GM18517 (cell line): ENCODE measurements around the gene KRTAP1-1.
"Not testable (repeated sequence)": the region's sequence is repeated elsewhere in the genome, so short reads cannot be mapped to it uniquely, and the experiment has no call there.

Source experiments
- ATAC-seq: cut with Tn5 transposase; IDR thresholded peaks from one replicate; pipeline ENCODE4 v1.9.1; 2021; ENCODE audit warnings: mild to moderate bottlenecking, moderate library complexity; ENCODE audit not compliant: unreplicated experiment

KRTAP1-1 gene

GRCh38 chr17:41040783-41041571 is at the start of gene KRTAP1-1:
Gene KRTAP1-1, minus strand, starts transcription at chr17:41041450. Its CDS starts 53 bp downstream, at chr17:41041397.
- ATAC-seq: not testable (repeated sequence)

GRCh38 chr17:41088760-41089352 is 47.6 kb upstream of the KRTAP1-1 start:
- ATAC-seq: not testable (repeated sequence)

DNA sequence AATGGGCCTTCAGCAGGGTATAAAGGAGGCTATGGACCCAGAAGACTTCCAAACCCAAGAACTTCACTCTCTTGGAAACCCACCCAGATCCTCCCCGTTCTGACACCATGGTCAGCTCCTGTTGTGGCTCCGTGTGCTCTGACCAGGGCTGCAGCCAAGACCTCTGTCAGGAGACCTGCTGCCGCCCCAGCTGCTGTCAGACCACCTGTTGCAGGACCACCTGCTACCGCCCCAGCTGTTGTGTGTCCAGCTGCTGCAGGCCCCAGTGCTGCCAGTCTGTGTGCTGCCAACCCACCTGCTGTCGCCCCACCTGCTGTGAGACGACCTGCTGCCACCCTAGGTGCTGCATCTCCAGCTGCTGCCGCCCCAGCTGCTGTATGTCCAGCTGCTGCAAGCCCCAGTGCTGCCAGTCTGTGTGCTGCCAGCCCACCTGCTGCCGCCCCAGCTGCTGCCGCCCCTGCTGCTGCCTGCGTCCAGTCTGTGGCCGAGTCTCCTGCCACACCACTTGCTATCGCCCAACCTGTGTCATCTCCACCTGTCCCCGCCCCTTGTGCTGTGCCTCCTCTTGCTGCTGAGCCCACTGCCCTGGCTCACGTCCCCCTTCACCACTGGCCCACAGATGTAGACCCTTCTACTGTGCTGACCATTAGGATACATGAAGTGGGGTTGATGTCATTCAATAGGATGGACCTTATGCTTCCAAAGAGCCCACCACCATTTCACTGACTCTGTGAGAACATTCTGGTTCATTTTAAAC is 43.0 kb upstream of the KRTAP1-1 start, which contains the start of gene KRTAP4-7:
TSS of gene KRTAP4-7 (plus strand) at position 51 of the 757 bp plus-strand sequence. CDS start at position 108, 57 bp downstream.
- ATAC-seq: not testable (repeated sequence)

- ATAC-seq: not testable (repeated sequence)
Observed at GRCh38 chr17:41083427-41083826, 42.2 kb upstream of the KRTAP1-1 start.

DNA sequence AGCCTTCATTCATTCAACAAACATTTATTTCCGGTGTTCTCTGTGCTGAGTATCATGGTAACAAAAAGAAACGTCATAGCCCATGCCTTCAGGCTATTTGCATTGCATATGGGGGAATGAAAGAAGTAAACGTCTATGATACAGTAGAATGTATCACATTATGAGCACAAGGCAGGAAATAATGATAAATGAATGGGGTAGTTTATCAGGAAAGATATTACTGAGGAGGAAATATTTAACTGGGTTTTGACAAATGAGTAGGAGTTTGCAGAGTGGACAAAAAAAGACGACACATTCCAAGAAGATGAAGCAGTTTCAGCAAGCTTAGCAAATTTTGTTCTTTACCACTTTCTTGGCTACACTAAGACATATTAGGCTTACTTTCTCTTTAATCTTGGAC is 41.4 kb upstream of the KRTAP1-1 start:
- no peak for ATAC-seq

GRCh38 chr17:41076788-41077187 is 35.5 kb upstream of the KRTAP1-1 start:
- no peak for ATAC-seq

- ATAC-seq: no peak
Observed at GRCh38 chr17:41073676-41074075, 32.4 kb upstream of the KRTAP1-1 start.

GRCh38 chr17:41071606-41072360 is 30.5 kb upstream of the KRTAP1-1 start:
- ATAC-seq: no peak

DNA sequence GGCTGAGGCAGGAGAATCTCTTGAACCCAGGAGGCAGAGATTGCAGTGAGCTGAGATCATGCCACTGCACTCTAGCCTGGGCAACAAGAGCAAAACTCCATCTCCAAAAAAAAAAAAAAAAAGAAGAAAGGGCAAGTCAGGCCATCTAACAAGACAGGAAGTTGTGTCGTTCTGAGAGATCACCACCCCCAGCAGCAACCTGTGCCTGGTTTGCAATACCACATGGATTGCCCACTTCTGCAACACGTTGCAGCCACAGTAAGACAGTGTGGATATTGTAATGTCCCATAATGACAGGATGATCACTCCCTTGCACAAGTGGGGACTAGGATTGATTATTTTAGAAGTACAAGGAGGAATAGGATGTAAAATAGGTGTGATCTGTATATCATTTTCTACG is 27.8 kb upstream of the KRTAP1-1 start:
- no peak for ATAC-seq

- ATAC-seq: no peak
Observed at GRCh38 chr17:41067281-41067680, 26.0 kb upstream of the KRTAP1-1 start.

DNA sequence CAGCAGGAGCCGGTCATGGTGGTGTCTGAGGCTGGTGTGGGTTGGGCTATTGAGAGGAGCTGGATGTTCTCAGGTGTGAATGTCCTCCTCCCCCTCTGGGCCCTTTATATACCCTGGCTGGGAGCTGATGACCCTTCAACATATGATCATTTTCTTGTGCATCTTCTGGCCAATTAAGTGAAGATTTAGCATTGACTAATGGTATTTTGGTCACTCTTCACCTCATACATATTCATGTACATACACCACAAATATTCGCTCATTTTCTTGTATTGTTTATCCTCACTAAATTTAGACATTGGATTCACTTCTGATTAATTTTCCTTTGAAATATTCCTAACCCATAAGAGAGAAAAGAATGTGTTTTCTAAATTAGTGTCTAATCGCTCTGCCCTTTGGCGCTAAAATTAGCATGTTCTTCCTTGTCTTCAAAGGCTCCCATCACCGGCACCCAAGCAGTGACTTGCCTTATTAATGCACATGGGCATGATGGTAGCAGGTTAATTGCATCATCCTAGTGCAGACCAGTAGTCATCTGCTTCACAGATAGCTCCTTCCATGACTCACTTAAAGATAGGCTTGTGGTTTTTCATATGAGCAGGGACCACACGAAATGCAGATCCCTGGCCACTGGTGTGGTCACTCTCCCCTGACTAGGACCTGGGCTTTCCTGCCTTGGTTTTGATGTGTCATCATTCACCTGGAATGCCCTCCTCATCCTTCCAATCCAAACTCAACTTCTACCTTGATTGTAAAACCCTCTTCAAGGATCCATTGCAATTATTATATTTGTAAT is 24.8 kb upstream of the KRTAP1-1 start, which contains the start of gene KRTAP2-4:
TSS of gene KRTAP2-4 (minus strand) at position 51 of the 796 bp plus-strand sequence. CDS start at position 17, 34 bp downstream.
- ATAC-seq: no peak

- ATAC-seq: not testable (repeated sequence)
Observed at GRCh38 chr17:41065016-41065689, 23.9 kb upstream of the KRTAP1-1 start.

DNA sequence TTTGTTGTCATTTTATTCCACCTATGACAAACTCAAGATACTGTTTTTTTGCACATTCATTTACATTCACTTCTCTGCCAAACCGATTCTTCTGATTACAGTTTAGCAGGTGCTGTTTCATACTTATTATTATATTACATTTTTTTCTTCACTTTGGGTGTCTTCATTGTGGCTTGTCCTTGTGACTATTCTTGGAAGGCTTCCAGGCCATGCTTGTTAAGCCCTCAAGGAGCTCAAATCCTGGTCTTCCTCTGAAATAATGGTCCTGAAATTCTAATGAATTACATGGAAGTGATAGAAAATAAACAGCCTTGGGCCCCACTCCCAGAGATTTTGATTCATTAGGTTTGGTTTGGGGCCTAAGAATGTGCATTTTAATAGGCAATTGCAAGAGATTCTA is 23.1 kb upstream of the KRTAP1-1 start:
- no peak for ATAC-seq

GRCh38 chr17:41063449-41063848 is 22.2 kb upstream of the KRTAP1-1 start:
- ATAC-seq: no peak

DNA sequence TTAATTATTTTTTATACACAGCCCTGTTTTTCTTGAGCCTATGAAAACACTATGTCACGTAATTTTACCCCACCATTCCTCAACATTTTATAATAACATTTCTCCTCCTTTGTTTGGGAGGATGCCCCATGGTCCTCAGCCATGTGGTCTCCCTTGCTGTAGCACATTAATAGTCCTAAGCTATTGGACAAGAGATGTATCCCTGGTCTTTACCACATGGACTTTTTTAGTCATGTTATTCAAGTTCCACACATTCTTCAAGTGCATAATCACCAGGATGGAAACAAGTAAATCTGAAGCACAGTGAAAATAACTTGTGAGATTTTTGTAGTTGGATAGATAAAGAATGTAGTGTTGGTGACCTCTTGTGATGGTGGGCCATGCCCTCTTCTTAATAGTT is 20.7 kb upstream of the KRTAP1-1 start:
- no peak for ATAC-seq

- ATAC-seq: no peak
Observed at GRCh38 chr17:41060052-41060604, 18.9 kb upstream of the KRTAP1-1 start, which contains the start of gene KRTAP2-3. Gene KRTAP2-3, minus strand, starts transcription at chr17:41060114. Its CDS starts 64 bp downstream, at chr17:41060050.

DNA sequence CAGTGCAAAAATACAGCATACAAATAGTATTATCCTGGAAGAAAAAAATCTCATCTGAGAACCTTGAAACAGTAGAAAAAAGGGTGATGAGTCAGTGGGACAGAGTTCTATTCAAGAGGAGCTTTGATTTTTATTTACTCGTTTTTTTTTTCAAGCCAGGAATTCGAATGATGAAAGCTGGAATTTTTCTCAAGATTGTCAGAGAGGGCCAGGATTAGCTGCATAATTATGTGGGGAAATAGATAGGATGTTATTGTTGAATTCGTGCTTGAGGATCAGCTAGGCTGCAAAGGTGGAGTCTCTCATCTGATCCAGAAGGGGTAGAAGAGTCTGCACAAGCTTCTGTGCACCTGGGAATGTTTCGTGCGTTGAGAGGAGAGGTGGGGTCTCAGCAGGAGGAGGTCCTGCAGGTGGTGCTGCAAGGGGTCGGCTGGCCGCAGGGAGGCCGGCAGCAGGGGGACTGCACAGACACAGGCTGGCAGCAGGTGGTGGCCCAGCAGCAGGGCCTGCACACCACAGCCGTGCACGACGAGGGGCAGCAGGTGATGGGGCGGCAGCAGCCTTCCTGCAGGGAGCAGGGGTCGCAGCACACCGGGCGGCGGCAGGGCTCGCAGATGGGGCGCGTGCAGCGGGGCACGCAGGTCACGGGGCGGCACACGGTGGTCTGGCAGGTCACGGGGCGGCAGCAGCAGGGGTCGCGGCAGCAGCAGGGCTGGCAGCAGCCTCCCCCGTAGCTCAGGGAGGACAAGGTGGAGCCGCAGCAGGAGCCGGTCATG is 18.2 kb upstream of the KRTAP1-1 start:
- not testable (repeated sequence) for ATAC-seq

- no peak for ATAC-seq
Observed at GRCh38 chr17:41058741-41059140, 17.5 kb upstream of the KRTAP1-1 start.
